GM21737 (cell line): Measurements from ENCODE around the gene GLIPR2.
"Not testable (repeated sequence)": the region's sequence is repeated elsewhere in the genome, so short reads cannot be mapped to it uniquely, and the experiment has no call there.

Experiments
- ATAC-seq: cut with Tn5 transposase; IDR thresholded peaks from one replicate; pipeline ENCODE4 v1.9.1; 2021; ENCODE audit warnings: mild to moderate bottlenecking, moderate library complexity; ENCODE audit not compliant: unreplicated experiment

The GLIPR2 gene

GRCh38 chr9:36121971-36122370, 14.6 kb upstream of the GLIPR2 start:
- ATAC-seq: no peak

GRCh38 chr9:36123515-36123914, 13.0 kb upstream of the GLIPR2 start:
- ATAC-seq: no peak

GRCh38 chr9:36125062-36125855, 11.3 kb upstream of the GLIPR2 start:
- no peak for ATAC-seq

- ATAC-seq: no peak
These were observed 10.4 kb upstream of the GLIPR2 start for GRCh38 chr9:36126016-36126730.

- ATAC-seq: no peak
These were observed 8.8 kb upstream of the GLIPR2 start for GRCh38 chr9:36127652-36128244.

- ATAC-seq: no peak
These were observed 8.2 kb upstream of the GLIPR2 start for GRCh38 chr9:36128349-36128748.

- ATAC-seq: no peak
These were observed 7.4 kb upstream of the GLIPR2 start for GRCh38 chr9:36129139-36129538.

- not testable (repeated sequence) for ATAC-seq
These were observed 4.9 kb upstream of the GLIPR2 start for GRCh38 chr9:36131666-36132065.

- no peak for ATAC-seq
These were observed 4.4 kb upstream of the GLIPR2 start for GRCh38 chr9:36132086-36132485.

GRCh38 chr9:36134761-36135505, 1.6 kb upstream of the GLIPR2 start:
- ATAC-seq: no peak

- ATAC-seq: no peak
These were observed 727 bp upstream of the GLIPR2 start for GRCh38 chr9:36135741-36136271.

GRCh38 chr9:36136894-36137391, 410 bp downstream of the GLIPR2 start:
- ATAC-seq: peak; percentile 28

- ATAC-seq: no peak
These were observed 965 bp downstream of the GLIPR2 start for GRCh38 chr9:36137392-36138004.

GRCh38 chr9:36138496-36138895, 2.0 kb downstream of the GLIPR2 start:
- ATAC-seq: no peak

GRCh38 chr9:36138901-36139300, 2.4 kb downstream of the GLIPR2 start:
- no peak for ATAC-seq

- ATAC-seq: no peak
These were observed 3.9 kb downstream of the GLIPR2 start for GRCh38 chr9:36140086-36141084.

- no peak for ATAC-seq
These were observed 4.8 kb downstream of the GLIPR2 start for GRCh38 chr9:36141288-36141687.

GRCh38 chr9:36141761-36142160, 5.2 kb downstream of the GLIPR2 start:
- ATAC-seq: no peak
